Upper lobe of right lung (tissue), 1 donor: ENCODE measurements around the gene GATA5. TPM values are rescaled to one million over a fixed set of nuclear protein-coding genes. Genes with fewer than 3 reads are reported as not detected.

Source experiments
- ATAC-seq: fragments of 200-7000 bp; cut with Tn5 transposase; one replicate; pipeline ENCODE4 v1.9.1; 2020; ENCODE audit warnings: mild to moderate bottlenecking, moderate library complexity
- DNase-seq: peaks from one replicate; pipeline ENCODE4 v3.0.0-alpha.2; 2020
- H3K27ac ChIP-seq: fragments of 200-600 bp; one replicate; pipeline ENCODE4 v1.8.0; 2022
- H3K27me3 ChIP-seq: fragments of 200-600 bp; one replicate; pipeline ENCODE4 v1.8.0; 2022; ENCODE audit warnings: mild to moderate bottlenecking
- H3K36me3 ChIP-seq: fragments of 200-600 bp; one replicate; pipeline ENCODE4 v1.8.0; 2022
- H3K4me1 ChIP-seq: fragments of 200-600 bp; one replicate; pipeline ENCODE4 v1.8.0; 2022
- H3K4me3 ChIP-seq: fragments of 200-600 bp; one replicate; pipeline ENCODE4 v1.8.0; 2022; ENCODE audit warnings: mild to moderate bottlenecking
- H3K9me3 ChIP-seq: fragments of 200-600 bp; one replicate; pipeline ENCODE4 v1.8.0; 2022
- intact Hi-C: fragments of 100-400 bp; cut with DNase I; formaldehyde crosslinking; loops from one replicate; pipeline ENCODE4 v1.11.0; 2022
- total RNA-seq: library from RNA; stranded (reverse); fragmentation: NEBNext Ultra II Directional; extraction: Animal tissue kit (Norgen Biotek cat#: 25700); gene quantifications from one replicate; pipeline ENCODE4 v1.2.1, GENCODE V29; 2021
- TF ChIP-seq, protein P1 (sequence below): fragments of 200-600 bp; IDR thresholded peaks from one replicate; pipeline ENCODE4 v1.8.0; 2022; ENCODE audit warnings: antibody characterized with exemption
- donor health status: DM: no; HTN: yes; CAD: no; lungs with severe emphysema.

GATA5 gene
- total RNA-seq, 1 donor from 2014 or later = 2.5 TPM

DNA sequence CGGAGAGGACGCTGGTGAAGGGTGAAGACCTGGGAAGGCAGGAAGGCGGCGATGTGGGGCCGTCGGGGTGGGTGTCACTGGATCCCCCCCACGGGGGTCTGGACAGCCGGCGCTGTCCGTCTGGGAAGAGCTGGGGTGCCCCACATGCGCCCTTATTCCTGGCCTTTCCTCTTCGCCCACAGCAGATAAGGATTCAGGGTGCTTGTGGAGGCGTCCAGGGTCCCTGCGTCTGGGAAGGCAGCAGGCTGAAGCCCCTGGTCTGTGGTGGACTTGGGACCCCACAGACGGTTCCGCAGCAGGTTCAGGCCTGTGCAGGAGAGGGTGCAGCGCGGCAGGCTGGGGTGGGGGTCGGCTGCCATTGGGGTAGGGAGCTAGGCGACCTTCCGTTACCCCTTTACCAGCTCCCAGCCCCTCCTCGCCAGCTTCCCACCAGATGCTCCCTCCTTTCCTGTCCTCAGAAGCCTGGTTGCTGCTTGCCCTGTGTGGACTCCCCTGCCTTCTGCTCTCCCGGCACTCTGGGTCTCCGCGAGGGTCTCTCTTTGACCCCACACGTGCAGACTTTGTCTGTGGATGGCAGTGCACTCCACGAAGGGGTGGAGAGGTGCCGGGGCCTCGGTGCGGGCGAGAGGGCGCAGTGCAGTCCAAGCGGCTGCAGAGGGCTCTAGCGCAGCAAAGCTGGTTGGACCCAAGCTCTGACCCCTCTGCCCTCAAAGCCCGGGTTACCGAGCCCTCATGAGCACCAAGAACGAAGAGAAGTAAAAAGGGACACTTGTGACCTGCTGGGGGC lies 2.1 kb upstream of the GATA5 start:
- no peaks in the 10 kb centered on the region for H3K9me3 ChIP-seq
- TF ChIP-seq, protein P1, sequence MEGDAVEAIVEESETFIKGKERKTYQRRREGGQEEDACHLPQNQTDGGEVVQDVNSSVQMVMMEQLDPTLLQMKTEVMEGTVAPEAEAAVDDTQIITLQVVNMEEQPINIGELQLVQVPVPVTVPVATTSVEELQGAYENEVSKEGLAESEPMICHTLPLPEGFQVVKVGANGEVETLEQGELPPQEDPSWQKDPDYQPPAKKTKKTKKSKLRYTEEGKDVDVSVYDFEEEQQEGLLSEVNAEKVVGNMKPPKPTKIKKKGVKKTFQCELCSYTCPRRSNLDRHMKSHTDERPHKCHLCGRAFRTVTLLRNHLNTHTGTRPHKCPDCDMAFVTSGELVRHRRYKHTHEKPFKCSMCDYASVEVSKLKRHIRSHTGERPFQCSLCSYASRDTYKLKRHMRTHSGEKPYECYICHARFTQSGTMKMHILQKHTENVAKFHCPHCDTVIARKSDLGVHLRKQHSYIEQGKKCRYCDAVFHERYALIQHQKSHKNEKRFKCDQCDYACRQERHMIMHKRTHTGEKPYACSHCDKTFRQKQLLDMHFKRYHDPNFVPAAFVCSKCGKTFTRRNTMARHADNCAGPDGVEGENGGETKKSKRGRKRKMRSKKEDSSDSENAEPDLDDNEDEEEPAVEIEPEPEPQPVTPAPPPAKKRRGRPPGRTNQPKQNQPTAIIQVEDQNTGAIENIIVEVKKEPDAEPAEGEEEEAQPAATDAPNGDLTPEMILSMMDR = no peak
- H3K4me3 ChIP-seq = no peak overlapping the region
- H3K36me3 ChIP-seq = no peaks in the 10 kb centered on the region
- ATAC-seq (no peak), DNase-seq (no peak)
- H3K4me1 ChIP-seq = peaks cover 19% of the 10 kb centered on the region
- H3K27ac ChIP-seq = no peak overlapping the region
- intact Hi-C loops = no loop called here
- H3K27me3 ChIP-seq = peaks cover 89% of the 10 kb centered on the region

DNA sequence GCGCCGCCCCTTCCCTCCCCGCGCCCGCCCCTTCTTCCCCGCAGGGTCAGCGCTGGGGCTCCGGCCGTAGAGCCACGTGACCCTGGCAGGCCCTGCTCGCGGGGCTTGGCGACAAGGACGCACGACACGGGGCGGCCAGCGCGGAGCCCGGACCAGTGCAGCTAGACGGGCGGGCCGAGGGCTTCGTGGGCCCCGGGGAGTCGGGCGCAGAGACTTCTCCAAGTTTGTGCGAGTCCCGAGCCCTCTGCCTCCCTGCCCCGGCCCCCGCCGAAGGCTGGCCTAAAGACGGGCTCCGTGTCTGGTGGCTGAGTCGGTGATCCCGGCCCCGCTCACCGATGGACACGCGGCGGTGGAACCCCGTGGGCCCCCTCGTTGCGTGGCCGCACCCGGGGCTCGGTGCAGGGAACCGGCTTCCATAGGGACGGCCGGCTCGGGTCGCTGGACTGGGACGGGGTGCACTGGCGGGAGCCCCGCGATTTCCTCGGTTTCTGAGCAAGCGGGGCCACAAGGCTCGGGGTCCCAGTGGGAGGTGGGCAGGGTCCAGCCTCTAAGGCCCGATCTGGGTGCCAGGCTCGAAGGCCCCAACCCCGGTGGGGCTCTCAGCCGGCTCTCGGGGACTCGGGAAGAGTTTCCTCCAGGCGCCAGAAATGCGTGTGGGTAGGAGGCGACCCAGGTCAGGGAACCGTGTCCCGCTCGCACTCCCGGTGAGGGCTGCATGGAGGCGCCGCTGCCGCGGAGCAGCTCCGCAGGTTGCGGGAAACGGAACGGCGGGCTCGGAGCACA lies 452 bp upstream of the GATA5 start:
- H3K4me1 ChIP-seq = peaks cover 8% of the 10 kb centered on the region
- intact Hi-C loops = no loop called here
- no peaks in the 10 kb centered on the region for H3K36me3 ChIP-seq
- H3K27ac ChIP-seq = peak overlapping the region; percentile 47
- peaks cover 74% of the 10 kb centered on the region for H3K27me3 ChIP-seq
- peak overlapping the region; percentile 46 for H3K4me3 ChIP-seq
- DNase-seq (no peak), ATAC-seq (peak; percentile 14)
- TF ChIP-seq, protein P1 = no peak
- H3K9me3 ChIP-seq = no peaks in the 10 kb centered on the region

DNA sequence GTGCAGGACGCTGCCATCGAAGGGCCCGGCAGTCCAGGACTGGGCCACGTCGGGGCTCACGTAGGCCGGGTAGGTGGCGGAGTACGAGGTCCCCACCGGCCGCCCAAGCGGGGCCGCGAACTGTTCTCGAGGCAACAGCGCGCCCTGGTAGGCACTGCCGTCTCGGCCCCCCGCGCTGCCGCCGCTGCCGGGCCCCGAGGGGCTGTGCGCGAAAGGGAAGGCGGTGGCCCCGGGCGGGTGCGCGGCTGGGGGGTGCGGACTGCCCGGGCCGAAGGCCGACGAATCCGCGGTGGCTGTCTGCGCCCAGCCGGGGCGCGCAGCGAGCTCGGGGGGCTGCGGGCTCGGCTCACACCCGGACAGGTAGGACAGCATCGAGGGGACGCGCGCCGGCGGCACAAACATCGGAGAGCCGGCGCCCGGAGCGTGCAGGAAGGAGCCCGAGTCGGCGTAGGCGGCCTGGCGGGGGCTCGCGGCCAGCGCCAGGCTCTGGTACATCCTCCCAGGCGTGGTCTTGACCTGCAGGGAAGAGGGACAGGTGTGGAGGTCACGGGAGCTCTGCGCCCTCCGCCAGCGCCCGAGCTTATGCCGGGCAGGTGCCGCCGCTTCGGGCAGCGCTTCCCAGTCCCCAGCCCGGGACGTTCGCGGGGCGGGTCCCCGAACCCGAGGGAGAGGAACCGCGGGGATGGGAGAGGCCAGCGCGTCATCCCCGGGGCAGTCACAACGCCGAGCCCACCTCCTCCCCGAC lies 596 bp downstream of the GATA5 start:
- DNase-seq (no peak), ATAC-seq (no peak)
- Histone ChIP-seq H3K27ac (peak overlapping the region; percentile 42), H3K36me3 (no peaks in the 10 kb centered on the region), H3K4me3 (peak overlapping the region; percentile 46), H3K4me1 (peaks cover 8% of the 10 kb centered on the region), H3K9me3 (no peaks in the 10 kb centered on the region), H3K27me3 (peaks cover 73% of the 10 kb centered on the region)
- intact Hi-C loops = no loop called here
- TF ChIP-seq, protein P1 = no peak

DNA sequence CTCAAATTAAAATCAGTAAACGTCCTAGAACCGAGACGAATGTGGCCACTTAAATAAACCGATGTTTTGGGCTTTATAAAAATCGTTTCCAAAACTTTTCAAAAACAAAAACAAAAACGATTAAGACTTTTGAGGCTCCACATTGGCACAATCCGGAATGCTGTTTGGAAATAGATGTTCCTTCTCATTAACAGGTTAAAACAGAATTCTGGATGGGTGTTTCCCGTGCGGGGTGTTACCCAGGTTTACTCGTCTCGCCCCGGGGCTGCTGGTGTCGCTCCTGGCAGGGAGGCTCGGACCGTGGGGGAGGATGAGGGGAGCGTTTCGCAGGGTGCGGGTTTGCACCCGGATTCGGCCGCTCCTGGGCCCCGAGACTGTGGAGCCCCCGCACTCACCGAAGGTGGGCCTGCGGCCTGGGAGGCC lies 1.2 kb downstream of the GATA5 start:
- H3K4me3 ChIP-seq = peak overlapping the region; percentile 46
- H3K27ac ChIP-seq = peak overlapping the region; percentile 42
- H3K4me1 ChIP-seq = peaks cover 8% of the 10 kb centered on the region
- intact Hi-C loops = no loop called here
- DNase-seq (no peak), ATAC-seq (no peak)
- peaks cover 72% of the 10 kb centered on the region for H3K27me3 ChIP-seq
- TF ChIP-seq, protein P1 = no peak
- H3K9me3 ChIP-seq = no peaks in the 10 kb centered on the region
- H3K36me3 ChIP-seq = no peaks in the 10 kb centered on the region

DNA sequence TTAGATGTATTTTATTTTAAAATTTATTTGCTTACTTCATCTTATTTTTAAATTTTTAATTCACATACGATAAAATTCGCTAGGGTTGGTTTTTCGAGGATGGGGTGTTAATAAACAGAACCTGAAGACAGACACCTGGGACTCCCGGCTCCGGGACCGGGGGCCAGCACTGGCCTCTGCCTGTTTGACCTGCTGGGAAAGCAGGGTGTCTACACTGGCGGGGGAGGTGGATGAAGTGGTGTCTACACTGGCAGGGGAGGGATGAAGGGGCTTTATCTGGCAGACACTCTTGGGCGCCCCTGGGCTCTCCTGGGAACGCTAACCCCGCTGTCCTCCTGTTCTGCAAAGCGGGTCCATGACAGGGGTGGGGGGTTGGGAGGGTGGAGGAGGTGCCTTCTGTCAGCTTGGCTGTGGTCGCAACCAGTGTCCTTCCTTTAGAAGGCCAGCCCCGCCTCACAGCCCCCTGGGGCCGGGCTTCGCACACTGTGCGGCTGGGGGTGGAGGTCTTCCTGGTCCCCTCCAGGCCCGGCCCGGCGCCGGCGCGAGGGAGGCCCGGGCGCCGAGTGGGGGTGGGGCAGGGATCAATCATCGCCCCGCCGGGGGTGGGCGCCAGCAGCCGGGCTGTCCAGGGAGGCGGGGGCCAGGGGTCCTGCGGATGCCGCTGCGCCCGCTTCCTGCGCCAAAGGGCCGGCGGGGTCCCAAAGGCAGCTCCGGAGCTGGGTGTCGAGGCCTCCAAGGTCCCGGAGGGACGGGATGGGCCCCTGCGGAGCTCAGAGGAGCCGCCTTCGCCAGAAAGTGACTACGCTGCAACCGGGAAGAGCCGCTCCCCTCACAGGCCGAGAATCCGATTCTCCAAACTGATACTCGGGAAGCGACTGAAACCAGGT lies 1.8 kb downstream of the GATA5 start:
- no peak for DNase-seq
- Histone ChIP-seq H3K4me3 (peak overlapping the region; percentile 46), H3K27me3 (peaks cover 65% of the 10 kb centered on the region)

More for the DNA sequence above, 1.8 kb downstream of the GATA5 start:
- intact Hi-C loops = no loop called here
- peaks cover 8% of the 10 kb centered on the region for H3K4me1 ChIP-seq
- no peaks in the 10 kb centered on the region for H3K9me3 ChIP-seq
- ATAC-seq = no peak
- H3K36me3 ChIP-seq = no peaks in the 10 kb centered on the region
- TF ChIP-seq, protein P1 = no peak
- H3K27ac ChIP-seq = no peak overlapping the region
